ENCODE data around the gene NIPAL3.

DNA sequence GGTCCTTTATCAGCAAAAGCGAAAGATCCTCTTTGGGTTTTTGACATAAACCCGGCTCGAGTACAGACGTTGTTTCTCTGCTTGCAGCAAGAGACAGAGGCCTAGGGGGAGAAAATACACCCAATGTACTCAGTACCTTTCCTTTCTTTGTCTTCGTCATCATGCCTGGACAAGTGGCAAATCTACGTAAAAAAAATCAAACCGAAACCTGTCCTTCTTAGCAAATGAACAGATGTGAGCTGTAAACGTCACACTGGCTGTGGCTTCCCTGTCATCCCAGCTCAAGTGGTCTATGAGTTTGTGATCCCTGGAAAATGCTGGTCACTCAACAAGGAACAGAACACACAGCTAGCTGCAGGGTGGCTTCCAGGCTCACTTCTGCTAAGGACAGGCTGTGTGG, 41.9 kb upstream of the NIPAL3 start:
- TF ChIP-seq EZH2phosphoT487 (IDR thresholded peaks at IDR 0.05; ENCODE audit: borderline replicate concordance, low read depth, low read length): no peak
- TF ChIP-seq, protein P1, sequence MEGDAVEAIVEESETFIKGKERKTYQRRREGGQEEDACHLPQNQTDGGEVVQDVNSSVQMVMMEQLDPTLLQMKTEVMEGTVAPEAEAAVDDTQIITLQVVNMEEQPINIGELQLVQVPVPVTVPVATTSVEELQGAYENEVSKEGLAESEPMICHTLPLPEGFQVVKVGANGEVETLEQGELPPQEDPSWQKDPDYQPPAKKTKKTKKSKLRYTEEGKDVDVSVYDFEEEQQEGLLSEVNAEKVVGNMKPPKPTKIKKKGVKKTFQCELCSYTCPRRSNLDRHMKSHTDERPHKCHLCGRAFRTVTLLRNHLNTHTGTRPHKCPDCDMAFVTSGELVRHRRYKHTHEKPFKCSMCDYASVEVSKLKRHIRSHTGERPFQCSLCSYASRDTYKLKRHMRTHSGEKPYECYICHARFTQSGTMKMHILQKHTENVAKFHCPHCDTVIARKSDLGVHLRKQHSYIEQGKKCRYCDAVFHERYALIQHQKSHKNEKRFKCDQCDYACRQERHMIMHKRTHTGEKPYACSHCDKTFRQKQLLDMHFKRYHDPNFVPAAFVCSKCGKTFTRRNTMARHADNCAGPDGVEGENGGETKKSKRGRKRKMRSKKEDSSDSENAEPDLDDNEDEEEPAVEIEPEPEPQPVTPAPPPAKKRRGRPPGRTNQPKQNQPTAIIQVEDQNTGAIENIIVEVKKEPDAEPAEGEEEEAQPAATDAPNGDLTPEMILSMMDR (conservative IDR thresholded peaks at IDR 0.05; ENCODE audit: low read length): no peak
